ENCODE measurements around the gene HDAC9. TPM values are rescaled to one million over a fixed set of nuclear protein-coding genes. Genes with fewer than 3 reads are reported as not detected.

The HDAC9 gene
- total RNA-seq, 4 donors from 2014 or later: 19.6 to 48.3 (median 28.4) TPM

GRCh38 chr7:18473119-18473518 lies 22.4 kb upstream of the HDAC9 start:
- TF ChIP-seq CTCF (IDR thresholded peaks at IDR 0.05; ENCODE audit: low read depth): no peak

- no peak for TF ChIP-seq CTCF (IDR thresholded peaks at IDR 0.05; ENCODE audit: low read depth)
Observed at GRCh38 chr7:18474944-18475343, 20.6 kb upstream of the HDAC9 start.

GRCh38 chr7:18475488-18475887 lies 20.1 kb upstream of the HDAC9 start:
- TF ChIP-seq CTCF (IDR thresholded peaks at IDR 0.05; ENCODE audit: low read depth): no peak

GRCh38 chr7:18481776-18482175 lies 13.8 kb upstream of the HDAC9 start:
- TF ChIP-seq CTCF (IDR thresholded peaks at IDR 0.05; ENCODE audit: low read depth): no peak

- TF ChIP-seq CTCF (IDR thresholded peaks at IDR 0.05; ENCODE audit: low read depth): no peak
Observed at GRCh38 chr7:18488049-18488448, 7.5 kb upstream of the HDAC9 start.

- TF ChIP-seq CTCF (IDR thresholded peaks at IDR 0.05; ENCODE audit: low read depth): no peak
Observed at GRCh38 chr7:18489624-18490023, 5.9 kb upstream of the HDAC9 start.

GRCh38 chr7:18491871-18492270 lies 3.7 kb upstream of the HDAC9 start:
- TF ChIP-seq CTCF (IDR thresholded peaks at IDR 0.05; ENCODE audit: low read depth): no peak
